IPS DF 6.9 (cell line): Measurements from ENCODE around the gene SLC7A1.

Experiments
- DNase-seq: peaks from one replicate; pipeline ENCODE4 v3.0.0-alpha.2; 2013; ENCODE audit warnings: low read depth, low spot score
- H3K27ac ChIP-seq: one replicate; pipeline ENCODE4 v1.5.1; 2013; ENCODE audit warnings: low read length, control low read depth
- H3K27me3 ChIP-seq: 2 replicates; pipeline ENCODE4 v1.6.1; 2013; ENCODE audit warnings: mild to moderate bottlenecking, low read length; ENCODE audit not compliant: control insufficient read depth, insufficient read depth
- H3K36me3 ChIP-seq: 2 replicates; pipeline ENCODE4 v1.6.1; 2013; ENCODE audit warnings: low read length; ENCODE audit not compliant: control insufficient read depth, insufficient read depth
- H3K4me1 ChIP-seq: 2 replicates; pipeline ENCODE4 v1.6.1; 2013; ENCODE audit warnings: low read length; ENCODE audit not compliant: control insufficient read depth, insufficient read depth
- H3K4me3 ChIP-seq: 2 replicates; pipeline ENCODE4 v1.5.1; 2013; ENCODE audit warnings: mild to moderate bottlenecking, low read length
- H3K9me3 ChIP-seq: 2 replicates; pipeline ENCODE4 v1.6.1; 2013; ENCODE audit warnings: low read length, inconsistent platforms; ENCODE audit not compliant: control insufficient read depth, insufficient read depth
- WGBS: extraction: QIAGEN DNeasy Blood & Tissue Kit; methylation state at CpG from one replicate; pipeline ENCODE4 v1.1.7; 2013; ENCODE audit warnings: mixed read lengths, missing lambda C conversion rate; ENCODE audit not compliant: insufficient read length, insufficient coverage; 5-methylcytosine and 5-hydroxymethylcytosine counted together

SLC7A1 gene

GRCh38 chr13:29491248-29491647 is 104.2 kb downstream of the SLC7A1 start:
- no peak for DNase-seq
- H3K27me3 ChIP-seq, result no peaks in the 10 kb centered on the region
- H3K36me3 ChIP-seq, result no peaks in the 10 kb centered on the region
- H3K4me3 ChIP-seq, result no peak overlapping the region
- no peaks in the 10 kb centered on the region for H3K9me3 ChIP-seq
- 81% methylated on average over 2 of the region's 2 CpGs for WGBS
- H3K27ac ChIP-seq, result no peak overlapping the region
- H3K4me1 ChIP-seq, result peaks cover 2% of the 10 kb centered on the region; the same call in 1 of the 2 replicates

- Histone ChIP-seq H3K4me3 (no peak overlapping the region), H3K4me1 (peaks cover 2% of the 10 kb centered on the region; the same call in 1 of the 2 replicates), H3K27me3 (no peaks in the 10 kb centered on the region), H3K9me3 (no peaks in the 10 kb centered on the region), H3K36me3 (no peaks in the 10 kb centered on the region), H3K27ac (no peak overlapping the region)
- WGBS, result no CpG with 5 or more reads among the region's 9 CpGs
- no peak for DNase-seq
Measured at GRCh38 chr13:29490561-29490885, 105.0 kb downstream of the SLC7A1 start.

- no peak overlapping the region for H3K27ac ChIP-seq
- no CpG with 5 or more reads among the region's 14 CpGs for WGBS
- H3K36me3 ChIP-seq, result no peaks in the 10 kb centered on the region
Measured at GRCh38 chr13:29489650-29490560, 105.6 kb downstream of the SLC7A1 start.

GRCh38 chr13:29487466-29488454 is 107.7 kb downstream of the SLC7A1 start:
- DNase-seq, result no peak
- WGBS, result no CpG with 5 or more reads among the region's 22 CpGs
- Histone ChIP-seq H3K9me3 (no peaks in the 10 kb centered on the region), H3K36me3 (no peaks in the 10 kb centered on the region), H3K4me3 (no peak overlapping the region), H3K27me3 (no peaks in the 10 kb centered on the region), H3K27ac (no peak overlapping the region), H3K4me1 (peaks cover 7% of the 10 kb centered on the region)

More at GRCh38 chr13:29489650-29490560, 105.6 kb downstream of the SLC7A1 start:
- Histone ChIP-seq H3K4me3 (no peak overlapping the region), H3K9me3 (no peaks in the 10 kb centered on the region), H3K27me3 (no peaks in the 10 kb centered on the region), H3K4me1 (peaks cover 2% of the 10 kb centered on the region; the same call in 1 of the 2 replicates)
- no peak for DNase-seq

- Histone ChIP-seq H3K9me3 (no peaks in the 10 kb centered on the region), H3K36me3 (no peaks in the 10 kb centered on the region), H3K27me3 (no peaks in the 10 kb centered on the region), H3K4me3 (no peak overlapping the region), H3K27ac (no peak overlapping the region), H3K4me1 (peaks cover 7% of the 10 kb centered on the region)
- no CpG with 5 or more reads among the region's 3 CpGs for WGBS
- DNase-seq, result no peak
Measured at GRCh38 chr13:29486551-29486950, 108.9 kb downstream of the SLC7A1 start.

GRCh38 chr13:29484796-29485195 is 110.7 kb downstream of the SLC7A1 start:
- Histone ChIP-seq H3K36me3 (no peaks in the 10 kb centered on the region), H3K4me1 (peaks cover 7% of the 10 kb centered on the region), H3K27ac (no peak overlapping the region), H3K27me3 (no peaks in the 10 kb centered on the region), H3K4me3 (no peak overlapping the region), H3K9me3 (no peaks in the 10 kb centered on the region)
- no CpG with 5 or more reads among the region's 7 CpGs for WGBS
- no peak for DNase-seq

- Histone ChIP-seq H3K27me3 (no peaks in the 10 kb centered on the region), H3K36me3 (no peaks in the 10 kb centered on the region), H3K9me3 (no peaks in the 10 kb centered on the region), H3K4me3 (no peak overlapping the region), H3K4me1 (peaks cover 7% of the 10 kb centered on the region), H3K27ac (no peak overlapping the region)
- DNase-seq, result no peak
- no CpG with 5 or more reads among the region's 7 CpGs for WGBS
Measured at GRCh38 chr13:29484236-29484635, 111.3 kb downstream of the SLC7A1 start.

- Histone ChIP-seq H3K36me3 (no peaks in the 10 kb centered on the region), H3K27me3 (no peaks in the 10 kb centered on the region), H3K27ac (no peak overlapping the region), H3K4me1 (peaks cover 7% of the 10 kb centered on the region), H3K4me3 (no peak overlapping the region), H3K9me3 (no peaks in the 10 kb centered on the region)
- WGBS, result no CpG with 5 or more reads among the region's 4 CpGs
- no peak for DNase-seq
Measured at GRCh38 chr13:29483623-29484022, 111.9 kb downstream of the SLC7A1 start.

- H3K4me3 ChIP-seq, result no peak overlapping the region
- no peaks in the 10 kb centered on the region for H3K36me3 ChIP-seq
- H3K27ac ChIP-seq, result no peak overlapping the region
- no peaks in the 10 kb centered on the region for H3K9me3 ChIP-seq
- no CpG with 5 or more reads among the region's 15 CpGs for WGBS
- H3K4me1 ChIP-seq, result peaks cover 7% of the 10 kb centered on the region
- H3K27me3 ChIP-seq, result no peaks in the 10 kb centered on the region
- no peak for DNase-seq
Measured at GRCh38 chr13:29483211-29483610, 112.3 kb downstream of the SLC7A1 start.

GRCh38 chr13:29482504-29482903 is 113.0 kb downstream of the SLC7A1 start:
- H3K4me3 ChIP-seq, result no peak overlapping the region
- no peak overlapping the region for H3K27ac ChIP-seq
- no peaks in the 10 kb centered on the region for H3K36me3 ChIP-seq
- peaks cover 5% of the 10 kb centered on the region for H3K4me1 ChIP-seq
- WGBS, result no CpG with 5 or more reads among the region's 4 CpGs
- DNase-seq, result no peak
- H3K27me3 ChIP-seq, result no peaks in the 10 kb centered on the region
- H3K9me3 ChIP-seq, result no peaks in the 10 kb centered on the region
